NCI-H1105 (cell line): ENCODE results near the gene ITLN1.
"Not testable (repeated sequence)": the region's sequence is repeated elsewhere in the genome, so short reads cannot be mapped to it uniquely, and the experiment has no call there.

ENCODE experiments used
- DNase-seq: peaks from one replicate; lab custom pipeline; 2025; lab: John Stamatoyannopoulos, UW

Gene ITLN1

GRCh38 chr1:160885042-160885441, at the start of gene ITLN1:
Gene ITLN1 (minus strand): TSS chr1:160885180. CDS start chr1:160884877, 303 bp downstream.
- DNase-seq = no peak

- DNase-seq = not testable (repeated sequence)
Measured at GRCh38 chr1:160933305-160933704, 48.3 kb upstream of the ITLN1 start.

DNA sequence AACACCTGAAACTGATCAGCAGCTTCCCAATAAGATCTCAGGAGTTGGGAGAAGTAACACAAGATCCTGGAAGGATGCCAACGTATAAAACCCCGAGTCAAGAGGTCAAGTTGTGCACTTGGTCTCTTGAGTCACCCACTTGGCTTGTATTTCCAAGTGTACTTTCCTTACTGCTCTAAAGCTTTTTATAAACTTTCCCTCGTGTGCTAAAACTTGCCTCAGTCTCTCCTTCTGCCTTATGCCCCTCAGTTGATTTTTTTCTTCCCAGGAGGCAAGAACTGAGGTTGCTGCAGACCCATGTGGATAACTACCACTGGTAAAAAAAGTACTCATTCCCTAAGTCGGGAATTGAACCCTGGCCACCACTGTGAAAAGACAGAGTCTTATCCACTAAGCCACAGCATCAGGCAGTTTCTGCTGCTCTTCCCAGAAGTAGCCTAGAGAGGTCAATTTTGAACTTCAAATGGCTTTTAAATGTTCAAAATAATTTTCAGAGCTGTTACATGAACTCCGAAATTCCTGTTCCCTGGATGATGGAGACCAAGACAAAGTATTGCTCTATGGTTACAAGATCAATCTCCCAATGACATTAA, 40.8 kb upstream of the ITLN1 start:
- no peak for DNase-seq

GRCh38 chr1:160924791-160925651, 40.0 kb upstream of the ITLN1 start:
- DNase-seq = no peak

DNA sequence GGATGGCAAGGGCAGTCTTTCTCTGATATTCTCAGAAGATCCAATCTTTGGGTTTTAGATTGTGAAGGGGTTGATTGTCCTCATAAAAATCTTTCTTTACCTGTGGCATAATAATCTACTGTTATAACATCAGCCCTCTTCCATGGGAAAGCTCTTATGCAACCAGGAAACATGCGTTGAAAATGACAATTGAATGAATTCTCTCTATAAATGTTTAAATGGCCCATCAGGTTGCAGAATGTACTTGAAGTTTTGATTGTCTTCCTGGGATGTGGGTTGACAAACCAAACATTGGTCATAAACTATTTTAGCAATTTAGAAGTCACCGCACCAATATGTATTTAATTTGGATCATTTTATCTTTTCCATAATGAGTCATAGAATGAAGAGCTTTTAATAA, 31.7 kb upstream of the ITLN1 start:
- DNase-seq = no peak

DNA sequence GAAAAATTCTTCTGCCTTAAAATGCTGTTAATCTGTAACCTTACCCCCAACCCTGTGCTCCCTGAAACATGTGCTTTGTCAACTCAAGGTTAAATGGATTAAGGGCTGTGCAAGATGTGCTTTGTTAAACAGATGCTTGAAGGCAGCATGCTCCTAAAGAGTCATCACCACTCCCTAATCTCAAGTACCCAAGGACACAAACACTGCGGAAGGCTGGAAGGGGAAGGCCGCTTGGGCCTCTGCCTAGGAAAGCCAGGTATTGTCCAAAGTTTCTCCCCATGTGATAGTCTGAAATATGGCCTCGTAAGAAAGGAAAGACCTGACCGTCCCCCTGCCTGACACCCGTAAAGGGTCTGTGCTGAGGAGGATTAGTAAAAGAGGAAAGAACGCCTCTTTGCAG, 28.2 kb upstream of the ITLN1 start:
- DNase-seq = not testable (repeated sequence)

DNA sequence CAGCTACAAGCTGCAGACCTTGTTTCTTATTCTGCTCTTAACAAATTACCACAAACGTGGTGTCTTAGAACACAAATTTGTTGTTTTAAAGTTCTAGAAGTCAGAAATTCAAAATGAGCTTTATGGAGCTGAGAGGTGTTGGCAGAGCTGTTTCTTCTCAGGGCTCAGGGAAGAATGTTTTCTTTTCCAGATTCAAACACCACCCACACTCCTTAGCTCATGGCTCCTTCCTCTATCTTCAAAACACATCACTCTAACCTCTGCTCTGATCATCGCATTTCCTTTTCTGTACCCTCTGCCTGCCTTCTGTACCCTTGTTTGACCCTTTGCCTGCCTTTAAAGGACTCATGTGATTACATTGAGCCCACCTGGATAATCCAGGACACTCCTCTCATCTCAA, 26.9 kb upstream of the ITLN1 start:
- DNase-seq = no peak

DNA sequence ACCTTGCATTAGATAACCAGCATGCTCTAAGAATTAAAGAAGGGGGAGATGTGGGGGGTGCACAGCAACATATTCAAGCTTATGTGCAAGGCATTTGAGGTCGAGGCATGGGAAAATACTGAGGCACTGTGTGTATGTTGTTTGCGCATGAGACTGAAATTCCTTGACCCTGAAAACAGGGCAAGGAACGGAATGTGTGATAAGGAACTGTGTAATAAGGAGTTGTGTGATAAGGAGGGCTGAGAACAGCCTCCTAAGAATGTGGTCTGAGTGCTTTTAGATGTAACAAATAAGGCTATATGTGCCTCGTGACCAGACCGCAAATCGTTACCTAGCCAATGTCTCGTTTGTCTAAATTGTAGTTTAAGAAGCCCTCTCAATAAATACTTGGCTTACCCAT, 26.5 kb upstream of the ITLN1 start:
- DNase-seq = no peak

GRCh38 chr1:160910170-160910750, 25.3 kb upstream of the ITLN1 start:
- DNase-seq = no peak

DNA sequence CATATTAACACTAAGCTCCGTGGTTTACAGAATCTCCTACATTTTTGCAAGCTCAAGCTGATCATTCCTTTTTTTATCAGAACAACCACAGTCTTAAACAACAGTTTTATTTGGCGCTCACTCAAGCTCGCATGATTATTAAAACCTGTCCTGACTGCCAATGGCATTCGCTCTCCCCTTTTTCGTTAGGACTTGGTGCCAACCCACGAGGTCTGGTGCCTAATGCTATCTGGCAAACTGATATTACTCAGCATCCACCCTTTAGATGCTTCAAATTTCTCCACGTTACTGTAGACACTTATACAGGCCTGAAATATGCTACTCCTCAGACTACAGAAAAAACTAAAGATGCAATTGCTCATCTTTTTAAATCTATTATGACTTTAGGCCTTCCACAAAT, 23.0 kb upstream of the ITLN1 start:
- no peak for DNase-seq

- DNase-seq = no peak
Measured at GRCh38 chr1:160905617-160905989, 20.6 kb upstream of the ITLN1 start.

DNA sequence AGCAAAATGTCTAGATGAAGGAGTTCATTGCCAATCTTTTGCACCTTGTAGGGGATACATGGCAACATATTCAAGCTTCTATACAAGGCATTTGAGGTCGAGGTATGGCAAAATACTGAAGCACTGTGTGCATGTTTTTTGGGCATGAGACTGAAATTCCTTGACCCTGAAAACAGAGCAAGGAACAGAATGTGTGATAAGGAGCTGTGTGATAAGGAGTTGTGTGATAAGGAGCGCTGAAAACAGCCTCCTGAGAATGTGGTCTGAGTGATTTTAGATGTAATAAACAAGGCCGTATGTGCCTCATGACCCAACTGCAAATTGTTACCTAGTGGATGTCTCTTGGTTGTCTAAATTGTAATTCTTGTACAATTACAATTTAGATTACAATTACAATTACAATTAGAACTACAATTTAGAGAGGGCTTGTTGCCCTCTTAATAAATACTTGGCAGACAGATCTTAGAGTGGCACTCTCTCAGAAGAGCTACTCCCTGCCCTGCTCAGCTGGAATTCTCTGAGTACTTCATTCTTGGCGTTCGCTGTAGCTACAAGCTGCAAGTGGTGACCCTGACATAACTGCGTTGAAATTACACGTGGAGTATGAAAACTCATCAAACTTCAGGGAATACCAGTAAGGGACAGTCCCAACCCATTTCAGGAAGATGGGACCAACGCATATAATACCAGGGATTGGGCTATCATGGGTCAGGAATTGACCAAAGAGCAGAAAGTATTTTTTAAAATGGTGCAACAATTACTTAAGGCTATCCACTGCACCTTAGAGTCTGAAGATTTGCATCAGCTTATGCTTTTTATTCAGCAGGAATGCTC, 20.0 kb upstream of the ITLN1 start:
- DNase-seq = no peak

DNA sequence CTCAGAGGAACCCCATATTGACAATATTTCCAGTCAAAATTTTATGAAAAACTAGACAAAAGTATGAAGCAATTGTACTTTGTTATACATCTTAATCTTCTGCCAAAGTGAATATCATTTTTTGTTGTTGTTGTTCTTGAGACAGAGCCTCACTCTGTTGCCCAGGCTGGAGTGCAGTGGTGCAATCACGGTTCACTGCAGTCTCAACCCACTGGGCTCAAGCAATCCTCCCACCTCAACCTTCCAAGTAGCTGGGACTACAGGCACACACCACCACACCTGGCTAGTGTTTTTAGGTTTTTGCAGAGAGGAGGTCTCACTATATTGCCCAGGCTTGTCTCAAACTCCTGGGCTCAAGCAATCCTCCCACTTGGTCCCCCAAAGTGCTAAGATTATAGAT, 17.3 kb upstream of the ITLN1 start:
- DNase-seq = not testable (repeated sequence)

GRCh38 chr1:160901768-160902167, 16.8 kb upstream of the ITLN1 start:
- DNase-seq = no peak

DNA sequence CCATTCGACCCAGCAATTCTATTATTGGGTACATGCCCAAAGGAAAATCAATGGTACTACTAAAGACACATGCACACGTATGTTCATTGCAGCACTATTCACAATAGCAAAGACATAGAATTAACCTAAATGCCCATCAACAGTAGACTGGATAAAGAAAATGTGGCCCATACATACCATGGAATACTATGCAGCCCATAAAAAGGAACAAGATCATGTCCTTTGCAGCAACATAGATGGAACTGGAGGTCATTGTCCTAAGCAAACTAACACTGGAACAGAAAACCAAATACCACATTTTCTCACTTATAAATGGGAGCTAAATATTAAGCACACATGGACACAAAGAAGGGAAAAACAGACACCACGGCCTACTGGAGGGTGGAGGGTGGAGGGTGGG, 15.7 kb upstream of the ITLN1 start:
- DNase-seq = not testable (repeated sequence)

DNA sequence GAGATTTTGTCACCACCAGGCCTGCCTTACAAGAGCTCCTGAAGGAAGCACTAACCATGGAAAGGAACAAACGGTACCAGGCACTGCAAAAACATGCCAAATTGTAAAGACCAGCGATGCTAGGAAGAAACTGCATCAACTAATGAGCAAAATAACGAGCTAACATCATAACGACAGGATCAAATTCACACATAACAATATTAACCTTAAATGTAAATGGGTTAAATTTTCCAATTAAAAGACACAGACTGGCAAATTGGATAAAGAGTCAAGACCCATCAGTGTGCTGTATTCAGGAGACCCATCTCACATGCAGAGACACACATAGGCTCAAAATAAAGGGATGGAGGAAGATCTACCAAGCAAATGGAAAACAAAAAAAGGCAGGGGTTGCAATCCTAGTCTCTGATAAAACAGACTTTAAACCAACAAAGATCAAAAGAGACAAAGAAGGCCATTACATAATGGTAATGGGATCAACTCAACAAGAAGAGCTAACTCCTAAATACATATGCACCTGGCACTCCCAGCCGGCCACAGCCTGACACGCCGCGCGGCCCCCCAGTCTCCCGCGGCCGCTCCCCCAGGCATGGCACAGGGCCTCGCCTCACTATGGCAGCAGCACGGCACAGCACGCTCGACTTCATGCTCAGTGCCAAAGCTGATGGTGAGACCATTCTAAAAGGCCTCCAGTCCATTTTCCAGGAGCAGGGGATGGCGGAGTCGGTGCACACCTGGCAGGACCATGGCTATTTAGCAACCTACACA, 9.6 kb upstream of the ITLN1 start:
- DNase-seq = not testable (repeated sequence)

DNA sequence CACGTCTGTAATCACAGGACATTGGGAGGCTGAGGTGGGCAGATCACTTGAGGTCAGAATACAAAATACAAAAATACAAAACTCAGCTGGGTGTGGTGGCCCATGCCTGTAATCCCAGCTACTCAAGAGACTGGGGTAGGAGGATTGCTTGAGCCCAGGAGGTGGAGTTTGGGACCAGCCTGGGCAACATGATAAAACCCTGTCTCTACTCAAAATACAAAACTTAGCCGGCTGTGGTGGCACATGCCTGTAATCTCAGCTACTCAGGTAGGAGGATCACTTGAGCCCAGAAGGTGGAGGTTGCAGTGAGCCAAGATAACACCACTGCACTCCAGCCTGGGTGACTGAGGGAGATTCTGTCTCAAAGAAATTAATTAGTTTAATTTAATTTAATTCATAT, 6.5 kb upstream of the ITLN1 start:
- DNase-seq = no peak

- DNase-seq = no peak
Measured at GRCh38 chr1:160888926-160889325, 3.9 kb upstream of the ITLN1 start.

DNA sequence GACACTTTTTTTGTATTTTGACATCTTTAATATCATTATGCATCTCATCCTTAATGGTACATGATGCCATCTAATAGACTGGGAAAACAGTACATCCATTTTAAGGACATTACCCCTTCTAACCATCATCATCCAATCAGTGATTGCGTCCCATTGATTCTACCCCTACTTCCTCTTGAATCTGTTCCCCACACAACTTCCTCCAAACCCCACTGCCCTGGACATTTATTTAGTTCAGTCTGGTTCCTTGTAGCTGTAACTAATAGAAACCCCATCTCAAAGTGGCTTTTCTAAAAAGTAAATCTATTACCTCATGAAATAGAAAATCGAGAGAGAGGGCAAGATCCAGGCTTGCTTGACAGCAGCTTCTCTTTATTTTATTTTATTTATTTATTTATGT, 2.1 kb upstream of the ITLN1 start:
- no peak for DNase-seq

DNA sequence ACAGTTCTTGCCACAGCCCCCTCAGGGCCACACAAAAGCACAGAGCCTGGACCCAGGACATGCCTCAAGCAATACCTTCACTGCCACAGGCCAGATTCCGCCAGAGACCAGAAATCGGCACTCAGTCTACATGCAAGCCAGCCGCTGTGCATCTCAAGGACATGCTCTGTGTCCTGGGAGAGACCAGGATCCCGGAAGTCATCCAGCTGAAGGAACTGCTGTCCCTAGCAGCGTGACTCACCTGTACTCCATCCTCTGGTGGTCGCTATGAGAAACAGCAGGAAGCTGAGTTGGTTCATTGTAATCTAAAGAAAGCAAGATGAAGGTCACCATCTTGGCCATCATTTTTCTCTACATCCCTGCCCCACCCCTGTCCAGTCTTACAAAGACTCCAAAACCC, 401 bp downstream of the ITLN1 start:
- DNase-seq = no peak
